Activated CD4-positive, CD25-positive, alpha-beta regulatory T cell treated with anti-CD3 and anti-CD28 coated beads, Interleukin-2, amount 50 U/mL, for 72 hours (primary cell): ENCODE results near the gene VSIG1.

Experiments
- DNase-seq: peaks from one replicate; pipeline ENCODE4 v3.0.0; 2021

The VSIG1 gene

DNA sequence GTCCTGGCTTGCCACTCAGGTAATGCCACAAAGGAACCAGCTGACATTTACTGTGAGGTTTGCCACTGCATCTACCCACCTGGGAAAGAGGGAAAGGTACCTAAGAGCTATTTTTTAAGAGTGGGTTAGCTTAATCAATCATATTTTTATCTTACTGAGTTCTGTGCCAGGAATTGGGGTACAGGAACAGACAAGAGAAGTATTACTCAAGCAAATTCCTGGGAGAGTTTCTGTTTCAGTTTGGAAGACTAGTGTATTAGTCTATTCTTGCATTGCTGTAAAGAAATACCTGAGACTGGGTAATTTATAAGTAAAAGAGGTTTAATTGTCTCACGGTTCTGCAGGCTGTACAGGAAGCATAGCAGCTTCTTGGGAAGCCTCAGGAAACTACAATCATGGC is 23.3 kb downstream of the VSIG1 start:
- DNase-seq, result no peak

DNA sequence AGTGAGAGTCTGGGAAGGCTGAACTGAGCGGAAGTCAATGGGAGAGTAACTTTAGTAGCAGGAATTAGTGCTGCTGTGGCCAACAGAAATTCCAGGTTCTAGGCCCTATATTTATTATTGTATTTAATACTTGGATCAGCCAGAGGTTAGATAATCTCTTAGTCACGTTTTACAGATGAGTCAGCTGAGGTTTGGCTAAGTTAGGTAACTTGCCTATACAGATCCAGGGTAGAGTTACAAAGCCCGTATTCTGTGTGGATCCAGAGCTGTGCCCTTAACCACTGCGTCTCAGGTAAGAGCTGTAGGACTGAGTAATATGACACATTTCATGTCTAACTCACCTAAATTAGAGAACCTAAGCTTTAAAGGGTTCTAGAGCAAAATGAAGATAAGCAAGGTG is 26.0 kb downstream of the VSIG1 start:
- DNase-seq, result no peak

DNA sequence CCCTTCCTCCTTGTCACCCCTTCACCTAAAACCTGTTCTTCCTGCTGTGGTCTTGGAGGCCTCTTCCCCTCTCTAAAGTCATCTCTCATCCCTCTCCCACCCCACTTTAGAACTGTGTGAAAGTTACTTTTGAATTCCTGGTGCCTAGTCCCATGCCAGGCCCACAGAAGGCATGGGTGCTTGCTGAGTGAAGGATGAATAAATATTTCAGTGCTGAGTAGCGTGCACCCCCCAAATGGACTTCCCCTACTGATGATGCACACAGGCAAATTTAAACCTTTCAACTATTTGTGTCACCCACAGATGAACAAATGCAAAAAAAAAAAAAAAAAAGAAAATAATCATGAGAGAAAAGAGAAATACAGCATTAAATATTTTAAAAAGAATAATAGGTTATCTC is 26.7 kb downstream of the VSIG1 start:
- no peak for DNase-seq

DNA sequence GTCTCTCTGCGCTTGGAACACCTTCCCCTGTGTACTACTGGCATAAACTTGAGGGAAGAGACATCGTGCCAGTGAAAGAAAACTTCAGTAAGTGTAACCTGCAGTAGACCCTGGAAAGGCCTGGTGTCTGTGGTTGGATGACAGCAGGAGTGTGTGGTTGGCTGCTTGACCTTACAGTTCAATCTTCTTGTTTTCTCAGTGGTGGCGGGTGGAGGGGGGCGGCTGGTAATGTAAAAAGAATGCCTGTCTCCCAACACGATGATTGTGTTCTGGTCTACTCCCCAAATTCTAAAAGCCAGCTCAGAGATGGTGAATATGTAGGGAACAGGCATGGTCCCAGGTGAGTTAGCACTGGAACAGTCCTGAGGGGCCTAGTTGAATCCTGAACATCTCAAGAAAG is 27.9 kb downstream of the VSIG1 start:
- no peak for DNase-seq

DNA sequence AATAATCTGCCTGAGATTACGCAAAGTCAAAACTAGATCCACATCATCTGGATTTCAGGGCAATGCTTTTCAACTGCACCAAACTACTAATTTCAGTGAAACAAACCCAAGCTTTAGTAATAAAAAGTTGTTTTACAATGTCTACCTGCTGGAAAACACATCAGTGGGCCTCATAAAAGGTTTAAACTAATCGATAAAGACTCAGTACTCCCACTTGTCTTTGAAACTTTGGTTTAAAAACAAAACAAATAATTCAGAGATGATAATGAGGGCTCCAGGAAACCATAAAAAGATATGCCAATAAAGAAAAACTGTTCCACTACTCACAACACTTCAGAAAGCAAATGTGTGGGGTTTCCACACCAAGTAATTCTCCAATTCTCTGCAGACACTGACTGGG is 36.2 kb downstream of the VSIG1 start:
- no peak for DNase-seq

DNA sequence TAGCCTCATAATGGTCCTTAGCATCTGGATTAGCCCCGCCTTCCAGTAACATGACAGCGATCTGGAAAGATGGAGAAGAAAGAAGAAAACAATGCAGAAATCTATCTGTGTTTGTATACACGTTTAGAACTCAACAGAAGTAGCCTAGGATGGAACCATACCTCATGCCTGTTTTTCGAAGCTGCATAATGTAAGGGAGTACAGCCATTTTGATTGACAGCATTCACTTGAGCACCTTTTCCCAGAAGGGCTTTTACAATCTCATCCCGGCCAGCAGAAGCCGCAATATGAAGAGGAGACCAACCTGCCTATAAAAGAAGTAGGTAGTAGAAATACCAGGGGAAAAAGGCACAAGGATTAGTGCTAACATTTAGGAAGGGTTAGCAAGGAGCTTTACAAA is 42.9 kb downstream of the VSIG1 start:
- DNase-seq, result no peak

DNA sequence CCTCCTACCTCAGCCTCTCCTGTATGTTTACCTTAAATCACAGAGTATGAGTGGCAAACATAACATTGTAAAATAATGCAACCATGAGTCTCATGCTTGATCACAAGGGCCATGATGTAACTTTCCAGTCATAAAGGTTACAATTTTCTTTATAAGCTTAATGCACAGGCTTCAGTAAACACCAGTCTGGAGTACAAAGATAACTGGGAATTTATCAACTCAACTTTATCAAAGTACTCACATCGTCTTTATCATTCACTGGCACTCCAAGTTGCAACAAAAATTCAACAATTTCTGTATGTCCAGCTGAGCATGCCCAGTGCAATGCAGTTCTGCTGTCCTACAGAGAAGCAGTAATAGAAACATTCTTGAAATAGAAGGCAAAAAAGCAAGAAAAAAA is 43.6 kb downstream of the VSIG1 start:
- no peak for DNase-seq

DNA sequence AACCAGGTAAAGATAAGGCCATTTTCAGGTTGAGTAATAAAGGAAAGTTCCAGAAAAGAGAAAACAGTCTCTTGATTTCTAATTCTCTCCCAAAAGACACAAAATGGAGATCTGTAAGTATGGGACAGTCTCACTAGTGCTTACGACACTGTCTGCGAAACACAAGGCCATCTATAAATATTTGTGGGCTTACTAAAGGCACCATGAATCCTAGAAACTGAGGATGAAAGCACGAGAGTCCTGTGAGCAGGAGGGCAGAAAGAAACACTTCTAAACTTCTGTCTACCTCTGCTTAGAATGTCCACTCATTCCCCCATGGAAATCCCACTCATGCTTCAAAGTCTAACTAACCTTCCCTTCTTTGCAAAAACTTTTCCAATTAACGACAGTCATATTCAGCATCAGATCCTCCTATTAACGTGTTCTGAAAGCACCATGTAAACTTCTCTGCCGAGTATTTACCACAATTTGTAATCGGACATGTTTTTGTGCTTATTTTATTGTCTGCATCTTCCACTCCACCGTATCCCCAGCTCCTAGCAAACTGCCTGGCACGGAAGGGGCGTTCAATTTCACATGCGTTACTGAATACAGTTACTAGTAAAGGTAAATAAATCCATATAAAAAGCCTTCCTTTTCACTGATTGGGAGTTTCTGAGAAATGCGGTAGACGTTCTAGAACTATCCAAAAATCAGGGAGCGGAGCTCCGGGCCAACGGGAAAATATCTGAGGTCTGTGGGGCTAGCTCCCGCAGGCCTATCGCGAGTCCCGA is 45.8 kb downstream of the VSIG1 start:
- DNase-seq, result no peak

DNA sequence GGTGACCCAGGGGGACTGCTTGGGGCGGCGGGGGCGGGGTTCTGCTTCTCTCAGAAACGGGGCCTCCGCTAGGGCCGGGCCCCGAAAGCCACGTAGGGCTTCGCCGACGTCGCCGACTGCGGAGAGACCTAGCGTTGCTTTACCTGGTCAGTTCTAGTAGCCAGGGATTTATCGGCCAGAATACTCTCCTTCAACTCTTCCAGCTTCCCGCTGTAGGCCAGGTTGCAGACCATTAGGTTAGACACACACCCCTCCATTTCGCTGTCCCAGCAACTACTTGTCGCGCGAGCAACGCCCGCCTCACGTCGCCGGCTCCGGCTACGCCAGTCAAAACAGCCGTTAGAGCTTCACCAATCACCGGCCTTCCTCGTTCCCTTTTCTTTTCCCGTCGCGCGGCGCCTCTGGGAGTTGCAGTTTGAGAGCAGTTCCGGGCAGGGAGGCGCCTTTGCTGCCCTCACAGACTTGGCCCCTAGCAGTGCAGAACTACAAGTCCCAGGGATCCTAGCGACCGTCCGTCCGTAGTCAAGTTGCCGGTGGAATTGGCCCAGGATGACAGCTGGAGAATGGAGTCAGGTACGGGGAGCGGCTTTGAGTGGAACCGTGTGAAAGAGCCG is 46.5 kb downstream of the VSIG1 start, which contains the start of the genes ATG4A and PSMD10:
Gene ATG4A (plus strand): TSS at position 515 of the 614 bp plus-strand sequence. CDS start 49 bp downstream, at position 564.
Gene PSMD10 (minus strand): TSS at position 279 of the 614 bp plus-strand sequence. CDS start 22 bp downstream, at position 257.
- peak; percentile 82 for DNase-seq

DNA sequence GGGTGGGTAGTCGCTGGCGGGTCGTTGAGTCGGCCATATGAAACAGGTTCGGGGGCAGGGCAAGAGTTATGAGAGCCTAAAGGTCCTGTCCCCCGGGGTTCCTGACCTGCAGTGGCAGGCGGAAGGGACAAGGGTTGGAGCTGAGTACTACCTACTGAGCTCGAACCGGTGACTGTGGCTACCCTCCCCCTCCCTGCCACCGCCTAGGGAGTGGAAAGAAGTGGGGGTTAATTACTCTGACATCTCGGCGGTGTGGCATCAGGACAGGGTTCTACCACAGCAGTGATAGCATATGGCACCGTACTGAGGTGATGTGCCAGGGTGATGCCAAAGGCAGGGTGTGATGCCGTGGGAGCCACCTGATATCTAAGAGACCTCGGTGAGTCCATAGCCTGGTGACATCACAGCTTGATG is 47.0 kb downstream of the VSIG1 start:
- DNase-seq, result no peak

DNA sequence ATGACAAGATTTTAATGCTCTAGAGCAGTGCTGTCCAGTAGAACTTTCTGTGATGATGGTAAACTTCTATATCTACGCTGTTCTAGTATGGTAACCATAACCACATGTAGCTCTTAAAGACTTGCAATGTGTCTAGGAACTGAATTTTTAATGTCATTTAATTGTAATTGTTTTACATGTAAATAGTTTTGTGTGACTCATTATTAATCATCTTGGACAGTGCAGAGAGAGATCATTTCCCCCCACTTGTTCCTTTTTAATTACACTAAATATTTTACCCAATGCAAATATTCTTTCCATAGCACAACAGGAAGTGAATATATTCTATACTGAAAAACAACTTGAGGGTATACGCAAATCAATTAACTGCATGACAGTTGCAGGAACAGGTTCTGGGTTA is 52.5 kb downstream of the VSIG1 start:
- DNase-seq, result no peak

DNA sequence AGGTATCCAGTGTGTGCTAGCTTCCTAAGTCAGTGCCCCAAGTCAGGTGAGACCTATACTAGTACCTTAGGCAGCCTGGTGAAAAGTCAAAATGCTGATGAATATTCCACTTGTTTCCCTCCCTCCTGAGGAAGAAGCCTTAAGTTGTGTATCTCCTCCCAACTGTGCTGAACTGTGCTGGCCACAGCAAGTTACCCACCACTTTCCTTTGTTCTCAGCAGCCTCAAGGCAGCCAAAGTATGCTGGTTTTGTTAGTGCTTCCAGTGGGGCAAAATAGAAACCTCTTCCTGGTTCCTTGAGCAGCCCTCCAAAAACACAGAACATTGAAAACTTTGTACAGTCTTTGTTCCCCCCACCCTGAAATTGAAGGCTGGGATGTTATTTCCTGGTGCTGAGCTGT is 60.6 kb downstream of the VSIG1 start:
- no peak for DNase-seq

DNA sequence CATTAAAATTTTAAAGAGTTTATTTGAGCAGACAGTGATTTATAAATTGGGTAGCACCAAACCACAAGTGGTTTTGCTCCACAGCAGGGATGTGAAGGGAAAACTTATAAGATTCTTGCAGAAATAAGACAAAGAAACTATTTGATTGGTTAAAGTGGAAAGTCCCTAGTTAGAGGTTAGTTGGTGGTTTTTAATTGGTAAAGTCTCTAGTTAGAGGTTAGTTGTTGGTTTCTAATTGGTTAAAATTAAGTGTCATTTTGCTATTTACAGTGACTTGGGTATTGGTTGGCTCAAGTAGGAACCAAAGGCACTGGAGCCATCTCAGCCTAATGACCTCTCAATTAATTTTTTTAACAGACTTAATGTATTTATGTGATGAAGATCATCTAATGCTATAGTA is 69.7 kb downstream of the VSIG1 start:
- no peak for DNase-seq

DNA sequence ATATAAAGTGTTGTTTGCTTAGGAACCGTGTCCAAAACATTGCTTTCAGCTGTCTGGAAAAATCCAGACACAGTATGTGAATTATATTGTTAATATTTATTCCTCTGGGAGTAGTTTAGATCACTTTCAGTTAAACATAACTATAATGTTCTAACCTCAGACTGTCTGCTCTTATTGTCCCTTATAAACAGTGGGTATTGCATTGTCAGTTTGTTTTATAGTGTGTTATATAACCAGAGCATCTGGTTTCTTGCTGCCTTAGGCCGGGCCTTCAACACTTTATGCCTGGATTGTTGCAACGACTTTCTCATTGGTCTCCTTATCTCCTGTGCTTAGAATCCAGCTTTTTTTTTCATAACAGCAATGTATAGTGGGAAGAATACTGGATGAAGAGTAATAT is 73.1 kb downstream of the VSIG1 start:
- DNase-seq, result no peak

DNA sequence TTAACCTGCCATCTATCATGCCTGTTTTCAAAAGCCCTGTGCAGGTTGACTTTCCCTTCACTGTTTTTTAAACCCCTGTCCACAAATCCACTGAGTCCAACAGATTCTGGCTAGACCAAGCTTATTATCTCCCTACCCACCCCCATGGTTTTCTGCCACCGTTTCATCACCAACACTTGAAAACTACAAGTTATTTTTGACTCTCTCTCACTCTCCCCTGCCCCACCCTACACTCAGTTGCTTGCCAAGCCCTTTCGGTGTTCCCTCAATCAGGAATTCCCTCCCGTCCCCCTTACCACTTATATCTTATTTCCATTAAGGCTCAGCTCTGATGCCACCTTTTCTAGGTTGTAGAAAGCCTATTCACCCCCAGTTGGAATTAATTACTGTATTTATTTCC is 76.4 kb downstream of the VSIG1 start:
- DNase-seq, result no peak

DNA sequence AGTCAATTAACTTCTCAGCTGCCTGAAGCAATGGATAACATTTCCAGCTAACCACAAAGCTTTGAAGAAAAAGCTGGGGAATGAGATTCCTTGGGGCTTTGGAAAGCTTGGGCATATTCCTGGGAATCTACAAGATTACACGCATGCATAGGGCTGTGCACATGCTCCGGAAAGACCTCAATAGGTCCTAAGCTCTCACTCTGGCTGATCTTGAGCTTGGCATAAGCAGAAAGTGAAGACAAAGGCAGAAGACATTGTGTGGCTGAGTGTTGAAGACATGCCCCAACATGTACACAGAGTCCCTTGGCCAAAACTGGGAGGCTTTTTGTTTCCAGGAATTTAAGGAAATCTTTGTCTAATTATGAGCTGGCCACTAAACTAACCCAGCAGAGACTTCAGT is 77.9 kb downstream of the VSIG1 start:
- no peak for DNase-seq

DNA sequence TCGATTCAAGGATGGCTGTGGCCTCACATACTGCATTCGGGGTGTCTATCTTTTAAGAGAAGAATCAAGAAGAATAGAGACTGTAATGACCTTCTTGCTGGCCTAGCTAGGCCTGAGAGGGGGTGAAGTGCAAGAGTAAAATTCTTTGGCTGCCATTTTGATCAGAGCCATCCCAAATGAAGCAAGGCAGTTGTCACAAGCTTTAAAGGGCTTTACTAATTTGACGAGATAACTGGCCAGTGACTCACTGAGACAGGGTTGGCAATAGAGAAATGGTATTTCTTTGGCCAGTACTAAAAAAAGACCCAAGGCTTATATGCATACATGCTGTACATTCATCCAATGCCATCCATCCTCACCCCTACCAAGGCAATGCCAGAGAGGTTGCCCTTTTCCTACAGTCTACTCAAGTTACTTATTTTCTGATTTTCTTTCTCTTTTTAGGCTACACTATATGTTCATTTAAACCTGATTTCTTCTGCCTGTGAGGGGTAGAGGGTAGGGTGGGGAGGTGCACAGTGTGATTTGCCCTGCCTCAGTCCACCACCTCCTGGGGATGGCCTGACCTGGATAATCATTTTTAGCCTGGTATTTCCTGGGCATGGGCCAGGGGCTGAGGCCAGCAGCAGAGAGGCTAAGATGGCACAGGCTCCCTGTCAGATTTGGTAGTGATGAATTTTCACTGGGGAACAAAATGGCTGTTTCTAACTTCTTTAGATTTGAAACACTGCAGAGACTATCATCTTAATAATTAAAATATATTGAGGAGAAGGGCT is 78.9 kb downstream of the VSIG1 start:
- no peak for DNase-seq

DNA sequence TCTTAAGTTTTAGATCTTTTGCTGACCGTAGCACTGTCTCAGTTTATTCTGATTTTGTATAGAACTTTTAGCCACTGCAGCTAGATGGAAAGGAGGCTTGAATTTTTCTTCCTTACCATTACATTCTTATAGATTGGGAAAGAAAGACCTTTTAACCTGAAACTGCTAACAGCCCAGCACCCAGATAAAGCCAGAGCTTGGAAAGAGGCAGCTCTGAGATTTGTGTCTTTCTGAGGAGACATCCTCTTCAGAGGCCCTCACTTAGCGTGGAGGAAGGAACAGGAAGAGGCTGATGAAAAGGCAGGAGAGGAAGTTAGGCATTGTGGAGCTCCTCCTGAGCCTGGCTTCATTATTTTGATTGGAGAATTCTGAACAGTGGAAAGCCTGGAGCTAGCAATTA is 81.8 kb downstream of the VSIG1 start:
- no peak for DNase-seq

DNA sequence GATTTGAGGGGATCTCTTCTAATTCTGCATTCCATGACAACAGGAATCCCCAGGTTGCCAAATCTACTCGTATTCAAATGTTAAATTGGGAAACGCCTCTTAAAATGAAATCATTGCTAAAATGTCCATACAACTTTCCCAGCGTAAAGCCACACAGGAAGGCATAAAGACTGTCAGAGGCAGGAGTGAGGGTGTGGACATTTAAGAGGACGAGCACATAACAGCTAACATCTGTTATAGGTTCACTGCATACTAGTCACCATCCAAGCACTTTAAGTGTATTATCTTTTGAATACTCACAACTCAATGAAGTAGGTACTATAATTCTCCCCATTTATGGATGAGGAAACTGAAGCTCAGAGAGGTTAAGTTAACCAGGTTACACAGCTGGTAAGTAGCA is 82.3 kb downstream of the VSIG1 start:
- no peak for DNase-seq
